Trophoblast cell (in vitro differentiated cells and primary cell): ENCODE measurements around the gene AKNA.

ENCODE experiments used
- DNase-seq, 2 donors: peaks; one replicate each; pipeline ENCODE4 v3.0.0-alpha.2; 2016
- H2AFZ ChIP-seq: 2 replicates; pipeline ENCODE4 v1.6.1; 2013; ENCODE audit warnings: low read length, moderate library complexity, mild to moderate bottlenecking; ENCODE audit not compliant: insufficient read depth, poor library complexity
- H2AK5ac ChIP-seq: 2 replicates; pipeline ENCODE4 v1.6.1; 2013; ENCODE audit warnings: mild to moderate bottlenecking, low read length
- H2BK120ac ChIP-seq: 2 replicates; pipeline ENCODE4 v1.6.1; 2013; ENCODE audit warnings: low read length, mild to moderate bottlenecking, moderate library complexity; ENCODE audit not compliant: insufficient read depth, poor library complexity
- H2BK12ac ChIP-seq: 2 replicates; pipeline ENCODE4 v1.6.1; 2013; ENCODE audit warnings: mild to moderate bottlenecking, low read length, moderate library complexity
- H2BK5ac ChIP-seq: 2 replicates; pipeline ENCODE4 v1.6.1; 2013; ENCODE audit warnings: low read length, low read depth, moderate library complexity, mild to moderate bottlenecking; ENCODE audit not compliant: poor library complexity
- H3K14ac ChIP-seq: 2 replicates; pipeline ENCODE4 v1.6.1; 2013; ENCODE audit warnings: mild to moderate bottlenecking, low read length
- H3K18ac ChIP-seq: 2 replicates; pipeline ENCODE4 v1.6.1; 2013; ENCODE audit warnings: mild to moderate bottlenecking, low read length
- H3K23ac ChIP-seq: 2 replicates; pipeline ENCODE4 v1.6.1; 2013; ENCODE audit warnings: low read length
- H3K27ac ChIP-seq: 2 replicates; pipeline ENCODE4 v1.5.1; 2013; ENCODE audit warnings: low read depth, mild to moderate bottlenecking, inconsistent platforms, low read length, moderate library complexity
- H3K27me3 ChIP-seq: 2 replicates; pipeline ENCODE4 v1.6.1; 2013; ENCODE audit warnings: inconsistent platforms, mild to moderate bottlenecking, low read length, moderate library complexity; ENCODE audit not compliant: insufficient read depth
- H3K36me3 ChIP-seq, 2 experiments: 1 replicate in 1 of 2; 2 replicates in 1 of 2; pipeline ENCODE4 v1.6.1; 2013; ENCODE audit warnings: low read length in 2 of 2, mild to moderate bottlenecking in 2 of 2, moderate library complexity in 1 of 2; ENCODE audit not compliant: insufficient read depth in 2 of 2, control insufficient read depth in 1 of 2
- H3K4ac ChIP-seq: 2 replicates; pipeline ENCODE4 v1.6.1; 2013; ENCODE audit warnings: low read depth, mild to moderate bottlenecking, low read length, moderate library complexity
- H3K4me1 ChIP-seq, 2 experiments: 1 replicate in 1 of 2; 2 replicates in 1 of 2; pipeline ENCODE4 v1.6.1; 2013; ENCODE audit warnings: low read length in 2 of 2, mild to moderate bottlenecking in 2 of 2, moderate library complexity in 1 of 2; ENCODE audit not compliant: insufficient read depth in 2 of 2, control insufficient read depth in 1 of 2
- H3K4me2 ChIP-seq: 2 replicates; pipeline ENCODE4 v1.6.1; 2013; ENCODE audit warnings: inconsistent platforms, mild to moderate bottlenecking, low read length, moderate library complexity
- H3K4me3 ChIP-seq: 2 replicates; pipeline ENCODE4 v1.5.1; 2013; ENCODE audit warnings: mild to moderate bottlenecking, low read depth, low read length, inconsistent platforms
- H3K79me1 ChIP-seq: one replicate; pipeline ENCODE4 v1.6.1; 2013; ENCODE audit warnings: low read length
- H3K79me2 ChIP-seq: 2 replicates; pipeline ENCODE4 v1.6.1; 2013; ENCODE audit warnings: low read length, mild to moderate bottlenecking; ENCODE audit not compliant: control insufficient read depth, insufficient read depth, poor library complexity
- H3K9ac ChIP-seq: 2 replicates; pipeline ENCODE4 v1.6.1; 2013; ENCODE audit warnings: mild to moderate bottlenecking, low read length
- H3K9me3 ChIP-seq: 2 replicates; pipeline ENCODE4 v1.6.1; 2013; ENCODE audit warnings: low read depth, mild to moderate bottlenecking, control low read depth, inconsistent platforms, low read length; ENCODE audit not compliant: insufficient read depth
- H4K12ac ChIP-seq: 2 replicates; pipeline ENCODE4 v1.6.1; 2013; ENCODE audit warnings: low read depth, mild to moderate bottlenecking, low read length, moderate library complexity
- H4K8ac ChIP-seq: 2 replicates; pipeline ENCODE4 v1.6.1; 2013; ENCODE audit warnings: low read depth, mild to moderate bottlenecking, low read length, moderate library complexity
- H4K91ac ChIP-seq: one replicate; pipeline ENCODE4 v1.6.1; 2013; ENCODE audit warnings: low read depth, mild to moderate bottlenecking, low read length, moderate library complexity
- WGBS: extraction: QIAGEN DNeasy Blood & Tissue Kit; methylation state at CpG from one replicate; pipeline ENCODE4 v1.1.7; 2013; ENCODE audit warnings: missing lambda C conversion rate; ENCODE audit not compliant: insufficient read length, insufficient coverage; ENCODE audit errors: extremely low coverage; 5-methylcytosine and 5-hydroxymethylcytosine counted together

AKNA gene

GRCh38 chr9:114365194-114365593 lies 22.6 kb downstream of the AKNA start:
- Histone ChIP-seq H3K79me2 (no peaks in the 10 kb centered on the region), H3K79me1 (no peaks in the 10 kb centered on the region), H4K8ac (no peak overlapping the region), H2BK5ac (no peak overlapping the region), H2AK5ac (no peak overlapping the region), H3K36me3 (peaks cover 34 to 46% of the 10 kb centered on the region in 2 experiments), H2AFZ (no peak overlapping the region), H3K4ac (no peak overlapping the region), H4K12ac (no peak overlapping the region), H3K14ac (no peak overlapping the region), H4K91ac (no peak overlapping the region), H3K4me3 (no peak overlapping the region), H3K27ac (no peak overlapping the region), H3K23ac (no peak overlapping the region), H2BK12ac (no peak overlapping the region), H3K4me1 (peaks cover 0 to 3% of the 10 kb centered on the region in 2 experiments), H3K9ac (no peak overlapping the region), H3K27me3 (no peaks in the 10 kb centered on the region), H3K18ac (no peak overlapping the region), H2BK120ac (no peak overlapping the region), H3K4me2 (no peak overlapping the region), H3K9me3 (no peaks in the 10 kb centered on the region)
- WGBS, result no CpG with 5 or more reads among the region's 2 CpGs
- DNase-seq, result no peak

- H3K4ac ChIP-seq, result no peak overlapping the region
- no CpG with 5 or more reads among the region's 6 CpGs for WGBS
- H3K9me3 ChIP-seq, result no peaks in the 10 kb centered on the region
- no peak overlapping the region for H4K8ac ChIP-seq
- no peak overlapping the region for H3K4me2 ChIP-seq
- no peak overlapping the region for H2BK5ac ChIP-seq
- no peak overlapping the region for H2BK12ac ChIP-seq
- H3K27me3 ChIP-seq, result no peaks in the 10 kb centered on the region
- no peaks in the 10 kb centered on the region for H3K79me1 ChIP-seq
- no peak overlapping the region for H3K4me3 ChIP-seq
- no peak overlapping the region for H3K27ac ChIP-seq
- no peak overlapping the region for H3K9ac ChIP-seq
- H3K18ac ChIP-seq, result no peak overlapping the region
- peaks cover 0 to 3% of the 10 kb centered on the region in 2 experiments for H3K4me1 ChIP-seq
- H4K12ac ChIP-seq, result no peak overlapping the region
- H2AFZ ChIP-seq, result no peak overlapping the region
- H3K23ac ChIP-seq, result no peak overlapping the region
- no peak overlapping the region for H2AK5ac ChIP-seq
- H3K14ac ChIP-seq, result no peak overlapping the region
- H2BK120ac ChIP-seq, result no peak overlapping the region
- H3K36me3 ChIP-seq, result peaks cover 41 to 54% of the 10 kb centered on the region in 2 experiments
- peak; percentile 47 to 94 for DNase-seq
- no peak overlapping the region for H4K91ac ChIP-seq
- no peaks in the 10 kb centered on the region for H3K79me2 ChIP-seq
These were observed 23.4 kb downstream of the AKNA start for GRCh38 chr9:114364134-114365041.

- peaks cover 41 to 55% of the 10 kb centered on the region in 2 experiments for H3K36me3 ChIP-seq
- H3K4ac ChIP-seq, result no peak overlapping the region
- no peak overlapping the region for H2BK12ac ChIP-seq
- no peak overlapping the region for H4K8ac ChIP-seq
- H3K79me2 ChIP-seq, result no peaks in the 10 kb centered on the region
- H3K4me2 ChIP-seq, result no peak overlapping the region
- no peak for DNase-seq
- H3K9ac ChIP-seq, result no peak overlapping the region
- no peak overlapping the region for H3K23ac ChIP-seq
- no peak overlapping the region for H4K12ac ChIP-seq
- no peak overlapping the region for H2BK120ac ChIP-seq
- H4K91ac ChIP-seq, result no peak overlapping the region
- H3K18ac ChIP-seq, result no peak overlapping the region
- H3K4me3 ChIP-seq, result no peak overlapping the region
- H3K9me3 ChIP-seq, result no peaks in the 10 kb centered on the region
- H3K79me1 ChIP-seq, result no peaks in the 10 kb centered on the region
- no peaks in the 10 kb centered on the region for H3K27me3 ChIP-seq
- H2BK5ac ChIP-seq, result no peak overlapping the region
- H3K4me1 ChIP-seq, result peaks cover 0 to 3% of the 10 kb centered on the region in 2 experiments
- H2AFZ ChIP-seq, result no peak overlapping the region
- no peak overlapping the region for H3K27ac ChIP-seq
- WGBS, result no CpG with 5 or more reads among the region's 2 CpGs
- no peak overlapping the region for H3K14ac ChIP-seq
- no peak overlapping the region for H2AK5ac ChIP-seq
These were observed 24.4 kb downstream of the AKNA start for GRCh38 chr9:114363424-114363823.

- no peaks in the 10 kb centered on the region for H3K27me3 ChIP-seq
- H3K9me3 ChIP-seq, result no peaks in the 10 kb centered on the region
- H2AK5ac ChIP-seq, result no peak overlapping the region
- H3K9ac ChIP-seq, result no peak overlapping the region
- no peak overlapping the region for H4K91ac ChIP-seq
- no peak overlapping the region for H2BK5ac ChIP-seq
- H3K4ac ChIP-seq, result no peak overlapping the region
- H2AFZ ChIP-seq, result no peak overlapping the region
- H3K4me1 ChIP-seq, result peaks cover 0 to 3% of the 10 kb centered on the region in 2 experiments
- no peak overlapping the region for H2BK120ac ChIP-seq
- H3K23ac ChIP-seq, result no peak overlapping the region
- H3K14ac ChIP-seq, result no peak overlapping the region
- H3K4me2 ChIP-seq, result no peak overlapping the region
- peaks cover 37 to 53% of the 10 kb centered on the region in 2 experiments for H3K36me3 ChIP-seq
- WGBS, result no CpG with 5 or more reads among the region's 12 CpGs
- no peak overlapping the region for H4K12ac ChIP-seq
- no peak overlapping the region for H4K8ac ChIP-seq
- no peak overlapping the region for H2BK12ac ChIP-seq
- no peaks in the 10 kb centered on the region for H3K79me1 ChIP-seq
- H3K27ac ChIP-seq, result no peak overlapping the region
- no peak overlapping the region for H3K4me3 ChIP-seq
- H3K79me2 ChIP-seq, result no peaks in the 10 kb centered on the region
- no peak for DNase-seq
- H3K18ac ChIP-seq, result no peak overlapping the region
These were observed 25.4 kb downstream of the AKNA start for GRCh38 chr9:114362394-114362793.
